ENCODE measurements around the gene SUSD4.

The SUSD4 gene

DNA sequence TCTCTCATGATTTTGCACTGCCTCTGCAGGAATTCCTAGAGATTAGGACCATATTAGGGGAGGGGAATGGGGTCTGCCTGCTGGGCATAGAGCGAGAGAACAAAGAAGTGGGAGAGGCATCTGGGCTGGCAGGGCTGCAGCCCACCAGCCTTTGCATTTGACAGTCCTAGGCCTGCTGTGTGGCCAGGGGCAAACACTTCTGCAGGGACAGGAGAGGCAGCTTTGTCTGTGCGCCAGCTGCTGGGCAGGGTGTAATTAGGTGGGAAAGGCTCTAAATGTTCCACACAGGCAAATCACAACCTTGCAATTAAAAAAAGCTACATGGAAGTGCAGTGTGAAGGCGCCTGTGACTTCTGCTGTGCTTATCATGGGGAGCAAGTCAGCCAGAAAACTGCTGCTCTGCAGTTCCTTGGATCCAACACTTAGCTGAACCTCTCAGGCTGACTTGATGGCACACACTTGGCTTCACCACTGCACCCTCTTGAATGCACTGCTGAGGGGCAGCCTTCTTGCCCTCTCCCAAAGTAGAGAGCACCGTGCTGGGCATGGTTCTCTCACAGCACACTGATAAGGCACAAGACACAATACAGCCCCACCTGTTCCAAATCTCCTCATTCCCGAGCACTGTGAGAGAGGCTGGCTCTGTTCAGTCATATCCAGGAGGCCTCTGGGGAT is 147.3 kb downstream of the SUSD4 start:
- no peaks in the 10 kb centered on the region for H3K27me3 ChIP-seq (ENCODE audit: insufficient read depth, insufficient read length)
- no peak for DNase-seq (ENCODE audit: low read depth, low spot score)
- no peaks in the 10 kb centered on the region for H3K36me3 ChIP-seq (ENCODE audit: insufficient read depth, insufficient read length, low read length)
- H3K9ac ChIP-seq (ENCODE audit: insufficient read length, low read depth) = no peak overlapping the region
- H3K4me1 ChIP-seq (ENCODE audit: insufficient read depth, insufficient read length) = no peaks in the 10 kb centered on the region
- H3K9me3 ChIP-seq (ENCODE audit: insufficient read depth, low read length) = peaks cover 23% of the 10 kb centered on the region; the same call in 1 of the 2 replicates
- TF ChIP-seq YY1 (IDR thresholded peaks at IDR 0.05; ENCODE audit: insufficient read depth, insufficient read length) (no peak), SUZ12 (IDR thresholded peaks at IDR 0.05; ENCODE audit: extremely low read depth, insufficient read depth, insufficient read length) (no peak), ZNF274 (IDR thresholded peaks at IDR 0.05; ENCODE audit: low read depth, low read length) (no peak)
- no peak overlapping the region for H3K4me3 ChIP-seq (ENCODE audit: insufficient read length, low read depth)

DNA sequence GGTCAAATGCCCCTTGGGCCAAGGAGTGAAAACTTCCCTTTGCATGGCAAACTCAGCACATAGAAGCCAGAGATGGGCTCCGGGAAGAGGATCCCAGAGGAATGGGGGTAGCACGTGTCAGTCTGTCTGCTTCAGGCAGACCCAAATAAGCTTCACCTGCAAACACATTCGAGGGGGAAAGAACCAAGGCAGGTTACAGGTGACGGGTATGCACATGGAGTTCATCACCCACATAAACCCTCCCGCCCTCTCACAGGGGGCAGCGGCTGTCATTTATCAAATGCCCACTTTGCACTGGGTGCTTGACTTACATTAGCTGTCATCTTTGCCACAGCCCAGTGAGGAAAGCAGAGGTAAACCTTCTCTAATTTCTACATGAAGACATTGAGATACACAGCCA is 147.9 kb downstream of the SUSD4 start:
- H3K36me3 ChIP-seq (ENCODE audit: insufficient read depth, insufficient read length, low read length) = no peaks in the 10 kb centered on the region
- H3K27me3 ChIP-seq (ENCODE audit: insufficient read depth, insufficient read length) = no peaks in the 10 kb centered on the region
- H3K9me3 ChIP-seq (ENCODE audit: insufficient read depth, low read length) = peaks cover 23% of the 10 kb centered on the region; the same call in 1 of the 2 replicates
- no peaks in the 10 kb centered on the region for H3K4me1 ChIP-seq (ENCODE audit: insufficient read depth, insufficient read length)
- no peak for DNase-seq (ENCODE audit: low read depth, low spot score)
- H3K4me3 ChIP-seq (ENCODE audit: insufficient read length, low read depth) = no peak overlapping the region
- no peak overlapping the region for H3K9ac ChIP-seq (ENCODE audit: insufficient read length, low read depth)
- TF ChIP-seq ZNF274 (IDR thresholded peaks at IDR 0.05; ENCODE audit: low read depth, low read length) (no peak), SUZ12 (IDR thresholded peaks at IDR 0.05; ENCODE audit: extremely low read depth, insufficient read depth, insufficient read length) (no peak), YY1 (IDR thresholded peaks at IDR 0.05; ENCODE audit: insufficient read depth, insufficient read length) (no peak)

DNA sequence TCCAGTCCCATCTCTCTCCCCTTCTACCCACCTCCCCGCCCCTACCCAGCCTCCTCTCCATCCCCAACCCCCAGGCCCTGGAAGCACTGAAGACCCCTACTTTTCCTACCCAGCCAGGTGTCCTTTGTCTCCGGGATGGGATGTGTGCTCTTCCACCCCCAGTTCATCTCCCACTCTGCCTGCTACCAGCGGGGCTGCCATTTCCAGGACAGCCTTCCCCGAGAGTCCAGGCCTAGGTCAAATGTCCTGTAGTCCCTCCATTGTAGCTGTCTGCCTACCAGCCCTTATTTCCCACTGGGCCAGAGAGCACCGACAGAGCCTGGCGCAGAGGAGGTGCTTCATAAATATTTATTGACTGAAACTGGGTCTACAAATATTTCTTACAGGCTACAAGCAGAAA is 148.9 kb downstream of the SUSD4 start:
- no peak for DNase-seq (ENCODE audit: low read depth, low spot score)
- no peak for TF ChIP-seq SUZ12 (IDR thresholded peaks at IDR 0.05; ENCODE audit: extremely low read depth, insufficient read depth, insufficient read length)
- no peak for TF ChIP-seq ZNF274 (IDR thresholded peaks at IDR 0.05; ENCODE audit: low read depth, low read length)
- no peak for TF ChIP-seq YY1 (IDR thresholded peaks at IDR 0.05; ENCODE audit: insufficient read depth, insufficient read length)
- H3K27me3 ChIP-seq (ENCODE audit: insufficient read depth, insufficient read length) = no peaks in the 10 kb centered on the region
- H3K36me3 ChIP-seq (ENCODE audit: insufficient read depth, insufficient read length, low read length) = no peaks in the 10 kb centered on the region
- peaks cover 21% of the 10 kb centered on the region; the same call in 1 of the 2 replicates for H3K9me3 ChIP-seq (ENCODE audit: insufficient read depth, low read length)
- no peaks in the 10 kb centered on the region for H3K4me1 ChIP-seq (ENCODE audit: insufficient read depth, insufficient read length)
- no peak overlapping the region for H3K9ac ChIP-seq (ENCODE audit: insufficient read length, low read depth)
- no peak overlapping the region for H3K4me3 ChIP-seq (ENCODE audit: insufficient read length, low read depth)

GRCh38 chr1:223214261-223214807 is 149.6 kb downstream of the SUSD4 start:
- no peak overlapping the region for H3K4me3 ChIP-seq (ENCODE audit: insufficient read length, low read depth)
- peaks cover 15% of the 10 kb centered on the region; the same call in 1 of the 2 replicates for H3K9me3 ChIP-seq (ENCODE audit: insufficient read depth, low read length)
- no peak for TF ChIP-seq SUZ12 (IDR thresholded peaks at IDR 0.05; ENCODE audit: extremely low read depth, insufficient read depth, insufficient read length)
- TF ChIP-seq ZNF274 (IDR thresholded peaks at IDR 0.05; ENCODE audit: low read depth, low read length) = no peak
- no peaks in the 10 kb centered on the region for H3K4me1 ChIP-seq (ENCODE audit: insufficient read depth, insufficient read length)
- no peak overlapping the region for H3K9ac ChIP-seq (ENCODE audit: insufficient read length, low read depth)
- DNase-seq (ENCODE audit: low read depth, low spot score) = no peak
- H3K36me3 ChIP-seq (ENCODE audit: insufficient read depth, insufficient read length, low read length) = no peaks in the 10 kb centered on the region
- no peaks in the 10 kb centered on the region for H3K27me3 ChIP-seq (ENCODE audit: insufficient read depth, insufficient read length)

DNA sequence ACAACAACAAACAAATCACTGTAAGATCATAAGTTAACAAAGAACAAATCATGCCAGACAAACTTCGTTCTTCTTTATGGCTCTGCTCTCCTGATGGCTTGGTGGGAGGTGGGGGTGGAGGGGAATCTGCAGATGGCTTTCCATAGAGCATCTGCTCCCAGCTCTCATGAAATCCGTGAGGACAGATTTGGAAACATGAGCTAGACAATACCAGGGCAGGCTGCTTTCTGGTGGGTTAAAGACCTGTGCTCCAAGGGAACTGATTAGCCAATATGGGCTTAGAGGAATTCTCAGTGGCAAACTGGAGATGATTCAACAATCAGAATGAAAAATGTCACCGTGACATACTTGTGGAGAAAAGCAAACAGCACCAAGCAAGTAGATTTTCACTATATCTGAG is 151.5 kb downstream of the SUSD4 start:
- no peaks in the 10 kb centered on the region for H3K27me3 ChIP-seq (ENCODE audit: insufficient read depth, insufficient read length)
- no peaks in the 10 kb centered on the region for H3K36me3 ChIP-seq (ENCODE audit: insufficient read depth, insufficient read length, low read length)
- H3K9ac ChIP-seq (ENCODE audit: insufficient read length, low read depth) = no peak overlapping the region
- H3K4me1 ChIP-seq (ENCODE audit: insufficient read depth, insufficient read length) = no peaks in the 10 kb centered on the region
- no peak for DNase-seq (ENCODE audit: low read depth, low spot score)
- no peak overlapping the region for H3K4me3 ChIP-seq (ENCODE audit: insufficient read length, low read depth)
- TF ChIP-seq SUZ12 (IDR thresholded peaks at IDR 0.05; ENCODE audit: extremely low read depth, insufficient read depth, insufficient read length) = no peak
- TF ChIP-seq YY1 (IDR thresholded peaks at IDR 0.05; ENCODE audit: insufficient read depth, insufficient read length) = no peak
- no peak for TF ChIP-seq ZNF274 (IDR thresholded peaks at IDR 0.05; ENCODE audit: low read depth, low read length)
- H3K9me3 ChIP-seq (ENCODE audit: insufficient read depth, low read length) = no peaks in the 10 kb centered on the region

DNA sequence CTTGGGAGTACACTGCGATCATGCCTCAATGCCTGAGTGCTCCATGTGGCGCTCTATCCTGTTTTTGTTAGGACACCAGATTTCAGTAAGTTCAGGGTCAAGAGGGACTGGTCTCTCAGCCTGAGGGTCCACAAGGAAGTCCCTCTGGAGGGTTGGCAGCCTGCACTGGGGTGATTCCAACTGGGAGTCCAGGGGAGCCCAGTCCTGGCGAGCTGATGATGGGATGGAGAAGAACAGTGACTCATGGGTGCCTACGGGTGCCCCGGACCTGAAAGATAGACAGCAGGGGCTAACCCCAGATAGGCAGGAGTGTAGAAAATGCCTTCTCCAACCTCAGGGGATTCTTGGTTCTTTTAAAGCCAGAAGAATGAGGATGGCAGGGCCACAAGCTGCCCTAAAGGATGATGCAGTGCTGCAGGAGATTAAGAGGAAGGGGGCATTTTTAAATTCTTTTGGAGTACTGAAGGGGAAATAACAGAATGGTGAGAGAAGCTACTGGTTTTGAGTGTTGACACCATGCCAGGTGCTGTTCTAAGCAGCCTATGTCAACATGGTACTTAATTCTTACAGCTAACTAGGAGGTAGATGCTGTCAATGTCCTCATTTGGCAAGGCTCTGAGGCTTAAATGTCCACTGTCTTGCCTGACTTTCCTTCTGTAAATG is 152.5 kb downstream of the SUSD4 start:
- H3K4me3 ChIP-seq (ENCODE audit: insufficient read length, low read depth) = no peak overlapping the region
- no peak for DNase-seq (ENCODE audit: low read depth, low spot score)
- no peaks in the 10 kb centered on the region for H3K27me3 ChIP-seq (ENCODE audit: insufficient read depth, insufficient read length)
- no peaks in the 10 kb centered on the region for H3K36me3 ChIP-seq (ENCODE audit: insufficient read depth, insufficient read length, low read length)
- H3K9ac ChIP-seq (ENCODE audit: insufficient read length, low read depth) = no peak overlapping the region
- no peak for TF ChIP-seq SUZ12 (IDR thresholded peaks at IDR 0.05; ENCODE audit: extremely low read depth, insufficient read depth, insufficient read length)
- no peak for TF ChIP-seq YY1 (IDR thresholded peaks at IDR 0.05; ENCODE audit: insufficient read depth, insufficient read length)
- TF ChIP-seq ZNF274 (IDR thresholded peaks at IDR 0.05; ENCODE audit: low read depth, low read length) = no peak
- H3K9me3 ChIP-seq (ENCODE audit: insufficient read depth, low read length) = no peaks in the 10 kb centered on the region
- H3K4me1 ChIP-seq (ENCODE audit: insufficient read depth, insufficient read length) = no peaks in the 10 kb centered on the region

DNA sequence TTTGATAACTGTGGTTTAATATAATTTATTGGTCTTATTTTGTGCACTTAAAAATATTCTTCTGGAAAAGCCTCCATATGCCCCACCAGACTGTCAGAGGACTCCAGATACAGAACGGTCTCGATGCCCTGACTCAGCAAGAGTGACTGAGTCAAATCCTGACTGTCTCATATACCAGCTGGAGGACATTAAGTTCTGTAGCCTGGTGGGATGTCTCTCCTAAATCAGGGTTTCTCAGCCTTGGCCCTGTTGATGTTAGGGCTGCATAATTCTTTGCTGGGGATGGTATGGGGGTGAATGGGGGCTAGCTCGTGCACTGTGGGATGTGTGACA is 153.2 kb downstream of the SUSD4 start:
- no peaks in the 10 kb centered on the region for H3K27me3 ChIP-seq (ENCODE audit: insufficient read depth, insufficient read length)
- H3K4me1 ChIP-seq (ENCODE audit: insufficient read depth, insufficient read length) = no peaks in the 10 kb centered on the region
- no peak for DNase-seq (ENCODE audit: low read depth, low spot score)
- no peaks in the 10 kb centered on the region for H3K9me3 ChIP-seq (ENCODE audit: insufficient read depth, low read length)
- no peak overlapping the region for H3K9ac ChIP-seq (ENCODE audit: insufficient read length, low read depth)
- no peaks in the 10 kb centered on the region for H3K36me3 ChIP-seq (ENCODE audit: insufficient read depth, insufficient read length, low read length)
- H3K4me3 ChIP-seq (ENCODE audit: insufficient read length, low read depth) = no peak overlapping the region
- TF ChIP-seq YY1 (IDR thresholded peaks at IDR 0.05; ENCODE audit: insufficient read depth, insufficient read length) = no peak
- TF ChIP-seq ZNF274 (IDR thresholded peaks at IDR 0.05; ENCODE audit: low read depth, low read length) = no peak
- TF ChIP-seq SUZ12 (IDR thresholded peaks at IDR 0.05; ENCODE audit: extremely low read depth, insufficient read depth, insufficient read length) = no peak
